H1 (cell line): Measurements from ENCODE around the gene IZUMO4. TPM values are rescaled to one million over a fixed set of nuclear protein-coding genes. Genes with fewer than 3 reads are reported as not detected.

Experiments used
- CBX8 ChIP-seq: fragments of 300-800, 300-1000 bp; sonication (generic); IDR thresholded peaks from 2 replicates; pipeline ENCODE4 v1.7.1; 2016; ENCODE audit warnings: low read depth, low read length, borderline replicate concordance
- HDAC2 ChIP-seq, 2 experiments: fragments of 300-600 bp in 1 of 2; sonication (generic) in 1 of 2; IDR thresholded peaks; 2 replicates each; pipeline ENCODE4 v1.6.1; 2011 to 2012; ENCODE audit warnings: low read depth in 2 of 2, low read length in 2 of 2, mild to moderate bottlenecking in 2 of 2, moderate library complexity in 2 of 2, borderline replicate concordance in 1 of 2, inconsistent platforms in 1 of 2
- POLR2A ChIP-seq, 2 experiments: IDR thresholded peaks; 1 replicate in 1 of 2; 2 replicates in 1 of 2; pipeline ENCODE4 v1.6.1; 2011; ENCODE audit warnings: low read depth in 2 of 2, low read length in 2 of 2, mild to moderate bottlenecking in 2 of 2; ENCODE audit errors: control extremely low read depth in 1 of 2
- POU5F1 ChIP-seq: IDR thresholded peaks from 2 replicates; pipeline ENCODE4 v1.6.1; 2011; ENCODE audit warnings: low read depth, mild to moderate bottlenecking, low read length, moderate library complexity
- SP1 ChIP-seq: IDR thresholded peaks from 2 replicates; pipeline ENCODE4 v1.6.1; 2011; ENCODE audit warnings: low read depth, low read length
- polyA plus RNA-seq, 7 experiments: library from polyadenylated mRNA; depleted of rRNA in 3 of 7; stranded (reverse) in 5 of 7; unstranded in 2 of 7; fragments of >200 nt in 5 of 7; fragments of 200-250 nt in 2 of 7; gene quantifications; 1 replicate in 5 of 7; 2 replicates in 1 of 7; 4 replicates in 1 of 7; pipeline versions ENCODE4 v1.2.1 to v1.2.3, GENCODE V29; 2011 to 2013; ENCODE audit warnings: missing spikeins in 2 of 7, mixed read lengths in 2 of 7
- total RNA-seq: library from RNA; stranded (reverse); fragmentation: NEBNext Ultra II Directional; extraction: Animal tissue kit (Norgen Biotek cat#: 25700); gene quantifications from 2 replicates; pipeline ENCODE4 v1.2.1, GENCODE V29; 2021
- TF ChIP-seq, protein P1 (sequence below): fragments of 300-600 bp; sonication (generic); IDR thresholded peaks from 2 replicates; pipeline ENCODE4 v1.7.1; 2012; ENCODE audit warnings: low read length, moderate library complexity, mild to moderate bottlenecking, inconsistent platforms; ENCODE audit not compliant: insufficient replicate concordance

IZUMO4 gene
- total and polyA plus RNA-seq, 2 of the 8 experiments (the other 6 are each of a cell fraction or from before 2014, with no cell fraction given) = 1.8 to 1.9 TPM

DNA sequence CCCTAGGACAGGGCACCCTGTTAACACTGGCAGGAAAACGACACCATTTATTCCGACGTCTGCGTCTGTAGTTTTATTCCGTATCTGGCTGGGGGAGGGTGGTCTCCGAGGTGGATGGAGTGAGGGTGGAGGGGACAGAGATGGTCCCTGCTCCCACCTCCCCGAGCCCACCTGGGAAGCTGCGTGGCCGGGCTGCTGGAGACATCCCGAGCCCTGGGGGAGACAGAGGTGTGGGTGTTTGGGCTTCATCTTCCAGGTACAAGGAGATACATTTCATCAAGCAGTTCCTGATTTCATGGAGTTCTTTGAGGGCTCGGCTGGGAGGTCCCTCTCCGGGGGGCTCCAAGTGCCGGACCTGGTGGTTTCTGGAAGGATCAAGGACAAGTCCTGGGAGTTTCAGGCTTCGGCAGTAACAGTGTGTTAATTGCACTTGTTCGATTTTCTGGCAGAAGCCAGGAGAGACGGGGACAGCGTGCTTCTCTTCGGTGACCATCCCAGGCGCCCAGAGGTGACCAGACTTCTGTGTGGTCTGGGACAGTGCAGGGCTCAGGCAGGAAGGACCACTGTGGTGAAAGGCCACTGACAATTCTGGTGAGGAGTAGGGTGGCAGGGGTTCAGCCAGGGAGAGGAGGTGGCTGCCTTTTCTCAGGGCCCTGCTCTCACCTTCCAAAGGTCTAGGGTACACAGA, 25.6 kb upstream of the IZUMO4 start (continued):
- TF ChIP-seq HDAC2 (IDR thresholded peaks at IDR 0.05; ENCODE audit: borderline replicate concordance in 1 of 2, low read depth in 2 of 2, low read length in 2 of 2) (no peak), POU5F1 (no peak), POLR2A (IDR thresholded peaks at IDR 0.05; ENCODE audit: control extremely low read depth in 1 of 2, low read depth in 2 of 2, low read length in 2 of 2) (no peak), SP1 (no peak), CBX8 (no peak)
- TF ChIP-seq, protein P1, sequence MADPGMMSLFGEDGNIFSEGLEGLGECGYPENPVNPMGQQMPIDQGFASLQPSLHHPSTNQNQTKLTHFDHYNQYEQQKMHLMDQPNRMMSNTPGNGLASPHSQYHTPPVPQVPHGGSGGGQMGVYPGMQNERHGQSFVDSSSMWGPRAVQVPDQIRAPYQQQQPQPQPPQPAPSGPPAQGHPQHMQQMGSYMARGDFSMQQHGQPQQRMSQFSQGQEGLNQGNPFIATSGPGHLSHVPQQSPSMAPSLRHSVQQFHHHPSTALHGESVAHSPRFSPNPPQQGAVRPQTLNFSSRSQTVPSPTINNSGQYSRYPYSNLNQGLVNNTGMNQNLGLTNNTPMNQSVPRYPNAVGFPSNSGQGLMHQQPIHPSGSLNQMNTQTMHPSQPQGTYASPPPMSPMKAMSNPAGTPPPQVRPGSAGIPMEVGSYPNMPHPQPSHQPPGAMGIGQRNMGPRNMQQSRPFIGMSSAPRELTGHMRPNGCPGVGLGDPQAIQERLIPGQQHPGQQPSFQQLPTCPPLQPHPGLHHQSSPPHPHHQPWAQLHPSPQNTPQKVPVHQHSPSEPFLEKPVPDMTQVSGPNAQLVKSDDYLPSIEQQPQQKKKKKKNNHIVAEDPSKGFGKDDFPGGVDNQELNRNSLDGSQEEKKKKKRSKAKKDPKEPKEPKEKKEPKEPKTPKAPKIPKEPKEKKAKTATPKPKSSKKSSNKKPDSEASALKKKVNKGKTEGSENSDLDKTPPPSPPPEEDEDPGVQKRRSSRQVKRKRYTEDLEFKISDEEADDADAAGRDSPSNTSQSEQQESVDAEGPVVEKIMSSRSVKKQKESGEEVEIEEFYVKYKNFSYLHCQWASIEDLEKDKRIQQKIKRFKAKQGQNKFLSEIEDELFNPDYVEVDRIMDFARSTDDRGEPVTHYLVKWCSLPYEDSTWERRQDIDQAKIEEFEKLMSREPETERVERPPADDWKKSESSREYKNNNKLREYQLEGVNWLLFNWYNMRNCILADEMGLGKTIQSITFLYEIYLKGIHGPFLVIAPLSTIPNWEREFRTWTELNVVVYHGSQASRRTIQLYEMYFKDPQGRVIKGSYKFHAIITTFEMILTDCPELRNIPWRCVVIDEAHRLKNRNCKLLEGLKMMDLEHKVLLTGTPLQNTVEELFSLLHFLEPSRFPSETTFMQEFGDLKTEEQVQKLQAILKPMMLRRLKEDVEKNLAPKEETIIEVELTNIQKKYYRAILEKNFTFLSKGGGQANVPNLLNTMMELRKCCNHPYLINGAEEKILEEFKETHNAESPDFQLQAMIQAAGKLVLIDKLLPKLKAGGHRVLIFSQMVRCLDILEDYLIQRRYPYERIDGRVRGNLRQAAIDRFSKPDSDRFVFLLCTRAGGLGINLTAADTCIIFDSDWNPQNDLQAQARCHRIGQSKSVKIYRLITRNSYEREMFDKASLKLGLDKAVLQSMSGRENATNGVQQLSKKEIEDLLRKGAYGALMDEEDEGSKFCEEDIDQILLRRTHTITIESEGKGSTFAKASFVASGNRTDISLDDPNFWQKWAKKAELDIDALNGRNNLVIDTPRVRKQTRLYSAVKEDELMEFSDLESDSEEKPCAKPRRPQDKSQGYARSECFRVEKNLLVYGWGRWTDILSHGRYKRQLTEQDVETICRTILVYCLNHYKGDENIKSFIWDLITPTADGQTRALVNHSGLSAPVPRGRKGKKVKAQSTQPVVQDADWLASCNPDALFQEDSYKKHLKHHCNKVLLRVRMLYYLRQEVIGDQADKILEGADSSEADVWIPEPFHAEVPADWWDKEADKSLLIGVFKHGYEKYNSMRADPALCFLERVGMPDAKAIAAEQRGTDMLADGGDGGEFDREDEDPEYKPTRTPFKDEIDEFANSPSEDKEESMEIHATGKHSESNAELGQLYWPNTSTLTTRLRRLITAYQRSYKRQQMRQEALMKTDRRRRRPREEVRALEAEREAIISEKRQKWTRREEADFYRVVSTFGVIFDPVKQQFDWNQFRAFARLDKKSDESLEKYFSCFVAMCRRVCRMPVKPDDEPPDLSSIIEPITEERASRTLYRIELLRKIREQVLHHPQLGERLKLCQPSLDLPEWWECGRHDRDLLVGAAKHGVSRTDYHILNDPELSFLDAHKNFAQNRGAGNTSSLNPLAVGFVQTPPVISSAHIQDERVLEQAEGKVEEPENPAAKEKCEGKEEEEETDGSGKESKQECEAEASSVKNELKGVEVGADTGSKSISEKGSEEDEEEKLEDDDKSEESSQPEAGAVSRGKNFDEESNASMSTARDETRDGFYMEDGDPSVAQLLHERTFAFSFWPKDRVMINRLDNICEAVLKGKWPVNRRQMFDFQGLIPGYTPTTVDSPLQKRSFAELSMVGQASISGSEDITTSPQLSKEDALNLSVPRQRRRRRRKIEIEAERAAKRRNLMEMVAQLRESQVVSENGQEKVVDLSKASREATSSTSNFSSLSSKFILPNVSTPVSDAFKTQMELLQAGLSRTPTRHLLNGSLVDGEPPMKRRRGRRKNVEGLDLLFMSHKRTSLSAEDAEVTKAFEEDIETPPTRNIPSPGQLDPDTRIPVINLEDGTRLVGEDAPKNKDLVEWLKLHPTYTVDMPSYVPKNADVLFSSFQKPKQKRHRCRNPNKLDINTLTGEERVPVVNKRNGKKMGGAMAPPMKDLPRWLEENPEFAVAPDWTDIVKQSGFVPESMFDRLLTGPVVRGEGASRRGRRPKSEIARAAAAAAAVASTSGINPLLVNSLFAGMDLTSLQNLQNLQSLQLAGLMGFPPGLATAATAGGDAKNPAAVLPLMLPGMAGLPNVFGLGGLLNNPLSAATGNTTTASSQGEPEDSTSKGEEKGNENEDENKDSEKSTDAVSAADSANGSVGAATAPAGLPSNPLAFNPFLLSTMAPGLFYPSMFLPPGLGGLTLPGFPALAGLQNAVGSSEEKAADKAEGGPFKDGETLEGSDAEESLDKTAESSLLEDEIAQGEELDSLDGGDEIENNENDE = no peak
